Stimulated activated CD8-positive, alpha-beta memory T cell treated with anti-CD3 and anti-CD28 coated beads, Interleukin-7, amount 100 ng/mL, for 24 hours (primary cell): ENCODE results near the gene FTH1.

Source experiments
- DNase-seq: peaks from one replicate; pipeline ENCODE4 v3.0.0-alpha.2; 2020; ENCODE audit warnings: low read depth

Gene FTH1

DNA sequence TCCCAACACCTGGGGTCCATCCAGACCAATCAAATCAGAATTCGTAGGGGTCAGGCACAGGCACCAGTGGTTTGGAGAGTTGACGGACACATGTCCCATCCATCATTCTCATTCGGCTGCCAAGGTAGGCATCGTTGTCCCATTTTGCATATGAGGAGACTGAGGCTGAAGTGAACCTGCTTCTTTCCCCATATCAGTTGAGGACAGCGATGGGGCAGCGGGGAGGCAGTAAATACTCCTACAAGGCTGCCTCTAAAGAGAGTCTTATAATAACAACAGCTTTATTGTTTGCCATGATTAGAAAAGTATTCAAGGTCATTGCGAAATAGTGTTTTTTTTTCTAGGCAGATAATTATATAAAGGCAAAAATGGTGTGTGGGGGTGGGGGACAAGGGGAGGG lies 18.9 kb downstream of the FTH1 start:
- DNase-seq, result no peak

DNA sequence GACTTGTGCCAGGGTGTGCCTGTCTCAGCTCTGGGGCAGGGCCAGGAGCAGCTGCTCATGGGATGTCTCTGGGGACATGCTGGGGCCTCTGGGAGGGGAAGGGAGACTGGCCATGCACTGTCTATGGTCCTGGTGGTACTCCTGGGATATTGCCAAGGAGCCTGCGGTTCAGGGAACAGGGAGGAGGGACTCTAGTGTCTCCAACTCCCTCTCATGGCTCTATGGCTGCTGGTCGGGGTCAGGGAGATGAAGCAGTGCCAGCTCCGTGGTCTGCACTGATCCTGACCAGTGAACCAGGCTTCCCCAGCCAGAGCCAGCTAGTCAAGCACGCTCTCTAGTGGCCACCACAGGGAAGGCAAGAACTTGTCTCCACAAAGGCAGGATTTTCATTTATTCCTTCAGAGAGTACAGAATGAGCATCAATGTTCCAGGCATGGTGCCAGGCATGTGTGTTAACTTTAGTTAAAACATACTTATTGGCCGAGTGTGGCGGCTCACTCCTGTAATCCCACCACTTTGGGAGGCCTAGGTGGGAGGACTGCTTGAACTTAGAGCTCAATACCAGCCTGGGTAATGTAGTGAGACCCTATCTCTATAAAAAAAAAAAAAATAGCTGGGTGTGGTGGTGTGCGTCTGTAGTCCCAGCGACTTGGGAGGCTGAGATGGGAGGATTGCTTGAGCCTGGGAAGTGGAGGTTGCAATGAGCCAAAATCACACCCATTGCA lies 19.8 kb downstream of the FTH1 start:
- DNase-seq, result peak; percentile 35

DNA sequence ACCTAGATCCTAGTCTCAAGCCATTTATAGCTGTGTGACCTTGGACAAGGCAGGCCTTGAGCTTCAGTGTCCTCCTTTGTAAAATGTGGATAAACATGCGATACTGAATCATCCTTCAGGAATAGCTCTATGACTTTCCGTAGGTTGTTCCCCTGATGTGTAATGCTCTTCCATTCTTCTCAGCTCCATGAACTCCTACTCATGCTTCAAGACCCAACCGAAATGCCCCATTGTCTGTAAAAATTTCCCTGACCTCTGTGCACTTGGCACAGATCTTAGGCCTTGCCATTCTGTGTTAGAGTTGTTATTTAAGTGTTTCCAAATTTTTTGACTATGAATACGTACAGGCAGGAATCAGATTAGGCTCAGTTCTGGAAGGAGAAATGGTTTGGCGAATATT lies 20.5 kb downstream of the FTH1 start:
- DNase-seq, result no peak

DNA sequence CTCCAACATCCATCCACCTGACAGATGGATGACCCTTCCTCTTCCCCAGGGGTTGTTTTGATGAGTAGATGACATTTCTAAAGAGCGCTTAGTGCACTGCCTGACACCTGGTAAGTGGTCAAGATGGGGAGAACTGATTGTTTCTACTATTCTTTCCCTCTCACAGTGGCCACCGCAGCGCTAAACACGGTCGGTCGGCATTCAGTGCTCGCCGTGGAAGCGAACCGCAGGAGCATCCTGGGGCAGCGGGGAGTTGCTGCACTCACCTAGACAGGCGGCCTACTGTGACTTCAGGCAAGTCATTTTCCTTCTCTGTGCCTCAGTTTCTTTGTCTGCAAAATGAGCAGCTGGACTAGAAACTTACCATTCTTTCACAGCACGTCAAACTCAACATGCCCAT lies 22.2 kb downstream of the FTH1 start:
- no peak for DNase-seq

DNA sequence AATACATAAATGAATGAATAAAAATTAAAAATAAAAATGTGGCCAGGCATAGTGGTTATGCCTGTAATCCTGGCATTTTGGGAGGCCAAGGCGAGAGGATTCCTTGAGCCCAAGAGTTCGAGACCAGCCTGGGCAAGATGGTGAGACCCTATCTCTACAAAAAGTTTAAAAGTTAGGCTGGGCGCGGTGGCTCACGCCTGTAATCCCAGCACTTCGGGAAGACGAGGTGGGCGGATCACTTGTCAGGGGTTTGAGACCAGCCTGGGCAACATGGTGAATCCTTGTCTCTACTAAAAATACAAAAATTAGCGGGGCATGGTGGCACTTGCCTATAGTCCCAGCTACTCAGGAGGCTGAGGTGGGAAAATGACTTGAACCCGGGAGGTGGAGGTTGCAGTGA lies 27.0 kb downstream of the FTH1 start:
- no peak for DNase-seq

DNA sequence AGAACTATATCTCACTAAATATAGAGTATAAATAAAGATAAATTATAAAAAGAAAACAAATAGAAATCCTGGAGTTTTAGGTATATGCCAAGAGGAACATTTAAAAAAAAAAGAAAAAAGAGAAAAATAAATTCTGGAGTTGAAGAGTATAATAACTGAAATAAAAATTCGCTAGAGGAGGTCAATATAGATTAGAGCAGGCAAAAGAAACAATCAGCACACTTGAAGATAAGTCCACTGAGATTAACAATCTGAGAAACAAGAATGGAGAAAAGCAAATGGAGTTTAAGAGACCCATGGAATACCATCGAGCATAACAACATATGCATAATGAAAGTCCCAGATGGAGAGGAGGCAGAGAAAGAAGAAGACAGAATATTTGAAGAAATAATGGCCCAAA lies 31.6 kb downstream of the FTH1 start:
- no peak for DNase-seq

DNA sequence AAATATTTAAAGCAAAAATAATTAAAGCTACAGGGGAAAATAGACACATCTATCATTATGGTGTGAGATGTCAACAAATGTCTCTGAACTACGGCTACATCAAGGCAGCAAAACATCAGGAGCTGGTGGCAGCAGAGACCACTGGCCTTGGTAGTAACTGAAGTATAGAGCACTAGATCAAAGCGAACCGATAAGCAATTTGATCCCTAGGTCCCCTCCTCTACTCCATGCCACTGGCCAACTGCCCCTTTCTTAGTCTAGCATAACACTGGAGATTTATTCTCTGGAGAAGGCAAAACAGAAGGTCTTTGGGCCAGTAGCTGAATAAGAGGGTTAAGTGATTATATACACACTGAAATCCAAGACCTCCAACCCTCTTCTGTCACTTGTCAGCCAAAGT lies 36.5 kb downstream of the FTH1 start:
- no peak for DNase-seq

DNA sequence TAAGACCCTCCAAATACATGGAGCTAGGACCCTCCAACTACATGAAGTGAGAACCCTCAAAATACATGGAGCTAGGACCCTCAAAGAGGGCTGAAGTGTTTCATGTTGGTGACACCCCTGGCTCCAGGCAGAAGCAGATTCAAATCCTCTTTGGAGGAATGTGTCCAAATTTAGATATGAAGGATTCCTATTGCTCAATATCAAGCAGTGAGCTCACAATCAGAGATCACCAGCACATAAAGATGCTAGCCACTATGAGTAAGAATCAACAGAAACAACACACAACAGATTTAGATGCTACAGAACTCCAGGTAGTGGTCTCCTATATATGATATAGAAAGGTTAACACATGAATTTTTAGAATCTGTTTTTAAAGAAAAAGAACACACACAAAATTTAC lies 38.8 kb downstream of the FTH1 start:
- no peak for DNase-seq

DNA sequence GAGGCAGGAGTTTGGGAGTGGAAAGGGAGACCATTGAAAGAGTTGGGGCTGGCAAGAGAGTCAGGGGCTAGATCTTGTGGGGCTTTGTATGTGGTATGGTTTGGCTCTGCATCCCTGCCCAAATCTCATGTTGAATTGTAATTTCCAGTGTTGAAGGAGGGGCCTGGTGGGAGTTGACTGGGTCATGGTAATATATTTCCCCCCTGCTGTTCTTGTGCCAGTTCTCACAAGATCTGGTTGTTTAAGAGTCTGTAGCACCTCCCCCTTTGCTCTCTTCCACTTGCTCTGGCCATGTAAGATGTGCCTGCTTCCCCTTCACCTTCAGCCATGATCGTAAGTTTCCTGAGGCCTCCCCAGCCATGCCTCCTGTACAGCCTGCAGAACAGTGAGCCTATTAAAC lies 39.9 kb downstream of the FTH1 start:
- DNase-seq, result no peak

DNA sequence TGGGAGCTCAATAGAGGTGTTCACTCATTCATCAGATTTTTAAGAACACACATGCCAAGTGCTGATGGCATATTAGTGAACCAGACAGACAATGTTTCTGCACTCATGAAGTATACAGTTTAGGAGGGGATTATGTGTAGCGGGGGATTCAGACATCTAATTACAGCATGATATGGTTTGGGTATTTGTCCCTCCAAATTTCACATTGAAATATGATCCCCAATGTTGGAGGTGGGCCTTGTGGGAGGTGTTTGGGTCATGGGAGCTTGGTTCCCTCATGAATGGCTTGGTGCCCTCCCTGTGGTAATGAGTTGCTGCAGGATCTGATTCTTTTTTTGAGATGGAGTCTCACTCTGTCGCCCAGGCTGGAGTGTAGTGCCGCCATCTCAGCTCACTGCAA lies 41.2 kb downstream of the FTH1 start:
- no peak for DNase-seq

DNA sequence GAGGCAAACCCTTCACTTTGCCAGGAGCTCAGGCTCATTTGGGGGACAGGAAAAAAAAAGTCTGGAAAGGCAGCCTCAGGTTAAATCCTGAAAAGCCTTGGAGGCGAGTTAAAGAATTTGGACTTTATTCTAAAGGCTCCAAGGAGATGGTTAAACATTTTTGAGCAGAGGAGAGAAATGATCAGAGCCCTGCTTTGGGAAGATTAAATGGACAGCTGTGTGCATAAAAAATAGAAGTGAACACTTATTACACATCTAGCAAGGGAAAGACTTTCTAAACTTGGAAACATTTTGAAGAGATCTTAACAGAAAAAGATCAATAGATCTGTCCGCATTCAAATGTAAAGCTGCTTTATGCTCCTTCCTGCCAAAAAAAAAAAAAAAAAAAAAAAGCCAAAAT lies 41.7 kb downstream of the FTH1 start:
- DNase-seq, result no peak

DNA sequence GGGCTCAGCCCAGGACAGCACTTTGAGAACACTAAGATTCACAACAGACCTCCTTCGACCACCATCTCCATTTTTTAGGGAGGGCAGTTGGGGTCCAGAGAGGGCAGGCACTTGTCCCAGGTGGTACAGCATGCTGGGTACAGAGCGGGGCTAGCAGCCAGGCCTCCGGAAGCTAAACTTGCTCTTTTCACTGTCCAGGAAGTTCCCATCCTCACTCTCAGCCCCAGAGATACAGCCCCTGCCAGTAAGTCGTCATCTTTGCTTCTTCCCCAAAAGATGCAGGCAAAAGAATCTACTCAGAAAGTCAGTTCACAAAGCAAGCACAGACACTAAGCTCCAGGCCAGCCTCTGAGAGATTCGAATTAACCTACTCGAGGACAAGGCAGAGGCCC lies 43.4 kb downstream of the FTH1 start:
- no peak for DNase-seq

DNA sequence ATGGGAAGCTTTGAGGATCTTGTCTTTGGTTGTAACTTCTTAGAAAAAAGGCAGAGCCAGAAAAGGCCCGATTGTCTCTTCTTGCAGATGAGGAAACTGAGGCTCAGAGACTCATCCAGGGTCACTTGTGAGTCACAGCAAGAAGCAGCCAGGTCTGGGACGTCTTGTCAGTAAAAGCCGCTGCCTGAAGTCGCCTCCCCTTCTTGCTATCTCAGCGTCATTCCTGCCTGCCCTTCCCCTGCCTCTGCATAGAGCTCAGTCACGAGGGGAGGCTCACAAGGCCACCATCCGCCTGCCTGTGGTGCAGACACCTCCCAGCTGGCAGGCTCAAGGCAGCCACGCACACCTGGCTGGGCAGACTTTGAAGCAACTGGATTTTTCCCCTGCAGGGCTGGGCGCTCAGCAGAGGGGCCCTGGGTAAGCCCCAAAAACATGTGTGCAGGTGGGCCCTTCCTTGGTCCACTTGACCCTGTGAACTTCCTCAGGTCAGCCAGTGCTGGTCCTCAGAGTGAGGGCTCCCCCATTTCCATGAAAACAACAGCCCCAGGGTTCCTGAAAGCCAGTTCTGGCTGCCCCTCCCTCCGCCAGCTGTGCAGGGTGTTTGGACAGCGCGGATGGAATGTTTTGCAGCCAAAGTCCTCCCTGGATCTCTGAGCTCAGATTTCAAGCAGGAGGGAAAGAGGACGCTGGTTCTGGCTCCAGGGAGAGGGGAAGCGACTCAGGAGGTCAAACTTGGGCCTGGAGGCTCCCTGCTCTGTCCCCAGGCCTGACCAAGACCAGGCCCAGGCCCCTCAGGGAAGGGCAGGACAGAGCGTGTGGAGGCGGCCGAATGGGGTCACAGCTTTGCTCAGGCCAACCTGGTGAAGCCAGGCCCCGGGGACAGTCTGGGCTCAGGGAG lies 44.0 kb downstream of the FTH1 start:
- DNase-seq, result no peak

DNA sequence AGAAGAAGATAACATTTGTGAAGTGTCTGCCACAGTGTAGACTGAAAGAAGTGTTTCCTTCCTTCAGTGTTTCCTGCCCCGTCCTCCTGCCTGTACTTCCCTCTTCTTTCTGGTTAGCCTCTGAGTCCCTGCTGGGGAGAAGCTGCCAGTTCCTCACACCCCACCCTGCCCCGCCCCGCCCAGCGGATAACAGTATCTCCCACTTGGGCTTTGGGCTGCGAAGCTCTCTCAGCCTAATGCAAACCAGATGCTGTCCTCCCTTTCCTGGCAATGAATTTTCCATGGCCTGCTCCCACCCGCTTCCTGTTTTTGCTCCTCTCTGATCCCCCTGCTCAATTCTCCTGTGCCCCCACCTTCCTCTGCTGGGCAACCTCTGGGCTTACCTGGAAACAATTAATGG lies 44.9 kb downstream of the FTH1 start:
- no peak for DNase-seq

DNA sequence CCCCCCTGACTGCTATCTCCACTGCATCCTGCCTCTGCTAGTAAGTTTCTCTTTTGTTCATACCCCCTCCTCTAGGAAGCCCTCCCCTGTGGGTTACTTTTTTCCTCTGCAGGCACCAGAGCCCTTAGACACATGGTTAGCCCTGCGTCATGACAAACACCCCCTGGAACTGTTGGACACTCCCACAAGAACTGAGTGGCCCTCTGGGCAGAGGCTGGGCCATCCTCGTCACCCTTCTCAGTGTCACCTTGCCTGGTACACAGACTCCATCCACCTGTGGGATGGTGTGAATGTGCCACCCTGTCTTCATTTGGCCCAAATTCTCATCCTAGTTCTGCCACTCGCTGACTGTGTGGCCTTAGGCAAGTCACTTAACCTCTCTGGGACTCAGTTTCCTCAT lies 46.0 kb downstream of the FTH1 start:
- no peak for DNase-seq

DNA sequence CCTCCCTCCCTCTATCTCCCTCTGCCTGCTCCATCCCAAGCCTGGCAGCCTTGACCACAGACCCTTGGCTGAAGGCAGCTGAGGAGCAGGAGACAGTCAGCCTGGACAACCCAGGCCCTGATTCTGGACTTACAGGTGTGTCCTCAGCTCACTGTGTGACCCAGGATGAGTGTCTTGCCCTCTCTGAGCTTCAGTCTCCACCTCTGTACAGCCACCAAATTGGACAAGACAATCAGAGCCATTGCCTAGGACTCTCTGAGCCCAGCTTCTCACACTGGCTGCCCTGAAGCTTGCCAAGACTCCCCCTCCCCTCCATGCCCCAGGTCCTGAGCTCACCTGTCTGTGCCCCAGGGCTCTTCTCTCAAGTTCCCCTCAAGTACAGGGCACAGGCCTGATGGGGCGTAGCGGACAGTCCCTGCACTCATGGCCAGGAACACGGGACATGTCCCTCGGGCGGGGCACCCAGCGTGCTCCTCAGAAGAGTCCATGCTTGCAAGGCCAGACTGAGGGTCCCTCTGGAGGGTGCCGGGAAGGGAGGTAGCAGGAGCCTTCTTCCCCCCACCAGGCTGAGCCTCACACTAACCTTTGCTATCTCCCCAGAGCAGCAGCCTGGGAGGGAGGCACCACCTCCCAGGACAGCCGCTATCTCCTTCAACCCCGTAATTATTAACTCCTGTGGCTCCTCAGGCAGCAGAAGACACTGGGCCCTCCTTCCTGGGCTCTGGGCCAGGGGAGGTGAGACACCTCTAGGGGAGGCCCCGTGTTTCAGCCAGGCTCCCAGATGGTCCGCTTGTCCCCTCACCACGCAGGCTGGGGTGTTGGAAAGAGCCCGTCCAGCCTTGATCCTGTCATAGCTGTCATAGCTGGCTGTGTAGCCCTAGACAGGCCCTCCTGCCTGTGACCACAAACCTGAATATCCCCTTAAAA lies 47.5 kb downstream of the FTH1 start:
- DNase-seq, result no peak

DNA sequence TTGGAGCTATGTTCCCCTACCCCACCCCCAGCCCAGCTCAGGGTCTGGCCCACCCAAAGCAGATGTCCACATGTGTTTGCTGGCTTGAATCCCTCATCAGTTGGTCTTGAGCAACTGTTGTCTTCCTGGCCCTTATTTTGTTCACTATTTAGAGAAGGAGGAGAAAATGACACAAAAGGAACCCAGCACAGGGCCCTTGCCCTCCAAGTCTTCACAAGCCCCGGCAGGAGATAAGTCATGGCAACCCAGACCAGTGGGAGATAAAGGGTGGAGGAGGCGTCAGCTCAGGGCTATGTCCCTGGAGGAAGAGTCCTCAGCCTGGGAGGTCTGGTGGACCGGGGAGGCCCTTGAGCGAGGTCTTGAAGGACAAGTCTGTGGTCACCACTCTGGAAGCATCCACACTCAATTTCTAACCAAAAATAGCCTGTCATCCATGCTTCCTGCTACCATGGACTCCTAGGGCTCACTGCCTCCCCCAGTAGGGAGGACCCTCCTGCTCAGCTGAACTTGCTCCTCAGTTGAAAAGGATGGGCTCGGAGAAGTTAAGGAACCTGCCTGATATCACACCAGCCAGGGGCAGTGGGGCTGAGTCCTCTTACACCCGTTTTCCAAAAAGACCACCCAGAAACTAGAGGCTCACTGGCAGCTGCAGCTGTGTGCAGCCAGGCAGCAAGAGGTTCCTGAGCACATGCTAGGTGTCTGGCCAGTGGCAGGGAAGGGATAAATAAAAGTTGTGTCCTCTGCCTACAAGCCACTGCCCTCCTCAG lies 48.3 kb downstream of the FTH1 start:
- no peak for DNase-seq

DNA sequence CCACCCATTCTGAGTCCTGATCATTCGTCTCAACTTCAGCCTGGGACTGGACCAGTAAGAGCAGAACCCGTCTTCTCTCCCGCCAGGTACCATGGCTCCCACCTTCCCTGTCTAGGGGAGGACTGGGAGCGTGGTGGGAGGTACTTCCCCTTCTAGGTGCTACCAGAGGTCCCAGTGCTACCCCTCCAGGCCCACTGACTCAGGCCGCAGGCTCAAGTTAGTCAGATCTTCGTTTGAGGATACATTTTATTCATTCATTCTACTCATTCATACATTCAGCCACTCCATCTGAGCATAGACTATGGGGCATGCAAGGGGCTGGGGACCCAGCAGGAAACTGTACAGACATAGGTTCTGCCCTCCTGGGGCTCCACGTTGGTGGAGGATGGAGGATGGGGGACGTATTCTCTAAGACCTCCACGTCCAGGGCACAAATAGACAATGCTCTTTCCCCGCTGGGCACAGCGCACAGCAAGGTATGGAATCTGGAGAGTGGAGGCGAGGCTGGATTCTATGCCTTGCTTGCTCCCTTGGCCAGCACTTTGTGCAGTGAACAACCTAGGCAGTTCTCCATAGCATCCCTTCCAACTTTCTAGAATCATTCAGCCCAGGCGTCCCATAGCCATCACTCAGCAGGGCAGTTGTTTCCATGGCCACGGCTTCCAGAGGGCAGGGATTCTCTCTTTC lies 49.0 kb downstream of the FTH1 start:
- no peak for DNase-seq

DNA sequence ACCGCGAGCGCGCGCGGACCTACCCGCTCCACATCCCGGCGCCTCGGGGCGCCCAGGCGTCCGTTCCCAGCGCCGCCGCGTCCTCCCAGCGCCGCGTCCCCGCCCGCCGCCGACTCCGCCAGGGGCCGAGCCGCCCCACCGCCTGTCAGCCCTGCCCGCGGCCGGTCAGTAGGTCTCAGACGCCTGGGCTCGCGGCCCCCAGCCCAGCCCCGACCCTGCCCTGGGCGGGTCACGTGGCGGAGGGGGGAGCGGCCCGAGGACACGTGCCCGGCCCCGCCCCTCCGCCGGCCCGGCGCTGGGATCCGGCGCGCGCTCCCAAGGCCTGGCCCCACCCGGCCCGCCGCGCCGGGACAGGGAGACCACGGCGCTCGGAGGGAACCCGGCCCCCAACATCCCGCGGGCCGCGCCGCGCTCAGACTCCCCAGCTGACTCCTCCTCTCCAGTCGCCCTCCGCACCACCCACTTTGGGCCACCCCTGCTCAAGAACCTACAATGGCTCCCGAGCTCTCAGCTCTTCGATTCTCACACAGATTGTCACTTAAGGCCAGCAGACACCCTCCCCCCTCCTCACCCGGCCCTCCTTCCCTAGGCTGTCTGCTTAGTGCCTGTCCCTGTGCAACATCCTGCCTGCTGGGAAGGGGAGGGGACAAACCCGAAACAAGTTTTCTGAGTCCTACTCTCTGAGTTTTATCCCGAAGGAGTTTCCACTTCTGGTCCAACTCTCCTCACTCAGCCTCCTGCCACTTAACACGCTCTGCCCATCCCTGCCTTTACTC lies 49.9 kb downstream of the FTH1 start, which contains the start of gene RAB3IL1:
TSS of gene RAB3IL1 (minus strand) at position 233 of the 776 bp plus-strand sequence. CDS start at position 34, 199 bp downstream.
- DNase-seq, result no peak

DNA sequence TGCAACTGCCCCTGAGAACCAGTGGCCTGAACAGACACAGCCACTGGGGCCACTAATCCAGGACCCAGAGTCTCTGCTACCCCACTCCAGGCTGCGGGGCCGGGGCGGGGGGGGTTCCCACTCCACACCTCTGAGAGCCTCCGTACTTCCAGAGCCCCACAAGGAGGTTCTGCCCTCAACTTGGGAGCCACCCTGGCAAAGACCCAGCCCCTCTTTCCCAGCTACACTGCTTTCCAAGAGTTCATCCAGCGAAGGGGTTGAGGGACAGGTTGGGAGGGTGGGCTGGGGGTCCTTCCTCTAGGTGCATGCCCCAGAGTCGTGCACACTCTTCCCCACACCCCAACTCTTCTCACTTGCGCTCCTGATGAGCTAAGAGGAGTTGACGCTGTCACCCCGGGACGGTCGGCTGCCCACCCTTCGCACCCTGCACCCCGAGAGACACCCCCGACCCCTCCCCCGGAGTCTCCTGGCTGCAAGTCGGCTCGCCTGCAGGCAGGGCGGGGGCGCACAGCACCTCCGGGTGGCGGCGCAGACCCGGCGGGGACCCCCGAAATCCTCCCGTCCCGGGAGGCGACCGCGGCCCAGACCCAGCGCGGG lies 50.6 kb downstream of the FTH1 start:
- no peak for DNase-seq
